HepG2 (cell line): ENCODE results near the gene ALKBH2. TPM values are rescaled to one million over a fixed set of nuclear protein-coding genes. Genes with fewer than 3 reads are reported as not detected.

Experiments used
- AGO1 ChIP-seq: fragments of 200-400 bp; formaldehyde crosslinking; IDR thresholded peaks from 2 replicates; pipeline ENCODE4 v1.6.1; 2017; ENCODE audit warnings: mild to moderate bottlenecking, low read depth, low read length, moderate library complexity; ENCODE audit not compliant: poor library complexity, severe bottlenecking
- ATRX ChIP-seq: sonication (generic); formaldehyde crosslinking; IDR thresholded peaks from 2 replicates; pipeline ENCODE4 v1.4.0; 2020; ENCODE audit warnings: missing genetic modification reagents, borderline replicate concordance
- CHD2 ChIP-seq: IDR thresholded peaks from 2 replicates; pipeline ENCODE4 v1.6.1; 2011; ENCODE audit warnings: low read depth, low read length, improper control_type of control experiment
- CREBL2 ChIP-seq: sonication (generic); formaldehyde crosslinking; IDR thresholded peaks from 2 replicates; pipeline ENCODE4 v1.8.1; 2023; ENCODE audit warnings: missing genetic modification reagents, mild to moderate bottlenecking, borderline replicate concordance
- EEA1 ChIP-seq: sonication (generic); formaldehyde crosslinking; IDR thresholded peaks from 2 replicates; pipeline ENCODE4 v1.5.1; 2020; ENCODE audit warnings: mild to moderate bottlenecking, missing genetic modification reagents, borderline replicate concordance
- ELF1 ChIP-seq: sonication (generic); formaldehyde crosslinking; IDR thresholded peaks from 2 replicates; pipeline ENCODE4 v1.4.0; 2020; ENCODE audit warnings: missing genetic modification reagents
- HNRNPH1 ChIP-seq: fragments of 200-400 bp; formaldehyde crosslinking; optimal IDR thresholded peaks from 2 replicates; pipeline ENCODE3; 2017; ENCODE audit warnings: mild to moderate bottlenecking, low read depth, low read length
- IKZF4 ChIP-seq: sonication (generic); formaldehyde crosslinking; IDR thresholded peaks from 2 replicates; pipeline ENCODE4 v1.5.1; 2020; ENCODE audit warnings: borderline replicate concordance, mild to moderate bottlenecking, low read depth, missing genetic modification reagents; ENCODE audit errors: not compliant biosample characterization
- ISX ChIP-seq: sonication (generic); formaldehyde crosslinking; conservative IDR thresholded peaks from 2 replicates; pipeline ENCODE4 v1.5.0; 2020; ENCODE audit warnings: missing genetic modification reagents
- KDM2A ChIP-seq: sonication (generic); formaldehyde crosslinking; IDR thresholded peaks from 2 replicates; pipeline ENCODE4 v1.4.0; 2020; ENCODE audit warnings: low read depth, missing genetic modification reagents, borderline replicate concordance
- MATR3 ChIP-seq: sonication (generic); formaldehyde crosslinking; IDR thresholded peaks from 2 replicates; pipeline ENCODE4 v1.4.0; 2020; ENCODE audit warnings: missing genetic modification reagents
- MEIS2 ChIP-seq: sonication (generic); formaldehyde crosslinking; IDR thresholded peaks from 2 replicates; pipeline ENCODE4 v1.9.0; 2021; ENCODE audit warnings: mild to moderate bottlenecking, missing genetic modification reagents
- NFYC ChIP-seq: IDR thresholded peaks from 2 replicates; pipeline ENCODE4 v1.6.1; 2016; ENCODE audit warnings: missing genetic modification reagents, missing compliant biosample characterization
- PATZ1 ChIP-seq: sonication (generic); formaldehyde crosslinking; IDR thresholded peaks from 2 replicates; pipeline ENCODE4 v1.4.0; 2020; ENCODE audit warnings: missing genetic modification reagents
- PBX2 ChIP-seq: IDR thresholded peaks from 2 replicates; pipeline ENCODE4 v1.6.1; 2016; ENCODE audit warnings: control low read depth
- POLR2AphosphoS5 ChIP-seq: IDR thresholded peaks from 2 replicates; pipeline ENCODE4 v1.6.1; 2012; ENCODE audit warnings: low read depth, low read length
- SOX13 ChIP-seq, 3 experiments: fragments of 450-650 bp in 1 of 3; sonication (generic) in 1 of 3; formaldehyde crosslinking in 1 of 3; IDR thresholded peaks in 2 of 3; conservative IDR thresholded peaks in 1 of 3; 2 replicates each; pipeline versions ENCODE4 v1.5.0 to v1.6.1; 2016 to 2020; ENCODE audit warnings: antibody characterized with exemption in 1 of 3, mild to moderate bottlenecking in 1 of 3, missing compliant biosample characterization in 1 of 3, missing genetic modification reagents in 1 of 3, moderate library complexity in 1 of 3
- TARDBP ChIP-seq: sonication (generic); formaldehyde crosslinking; IDR thresholded peaks from 2 replicates; pipeline ENCODE4 v1.8.0; 2022; ENCODE audit warnings: mild to moderate bottlenecking, missing genetic modification reagents
- ZNF138 ChIP-seq: sonication (generic); formaldehyde crosslinking; IDR thresholded peaks from 2 replicates; pipeline ENCODE4 v1.5.0; 2020; ENCODE audit warnings: mild to moderate bottlenecking, low read depth, missing genetic modification reagents
- ZNF205 ChIP-seq: IDR thresholded peaks from 2 replicates; pipeline ENCODE4 v1.6.1; 2018; ENCODE audit warnings: missing biosample characterization, missing genetic modification reagents
- ZNF44 ChIP-seq: sonication (generic); formaldehyde crosslinking; IDR thresholded peaks from 2 replicates; pipeline ENCODE4 v1.5.1; 2020; ENCODE audit warnings: mild to moderate bottlenecking, missing genetic modification reagents
- ZNF460 ChIP-seq: sonication (generic); formaldehyde crosslinking; IDR thresholded peaks from 2 replicates; pipeline ENCODE4 v1.5.1; 2020; ENCODE audit warnings: missing genetic modification reagents, mild to moderate bottlenecking, borderline replicate concordance
- ZNF616 ChIP-seq: sonication (generic); formaldehyde crosslinking; IDR thresholded peaks from 2 replicates; pipeline ENCODE4 v1.5.0; 2020; ENCODE audit warnings: low read depth, mild to moderate bottlenecking, missing genetic modification reagents
- ZNF644 ChIP-seq: IDR thresholded peaks from 2 replicates; pipeline ENCODE4 v1.6.1; 2016; ENCODE audit warnings: low read depth
- ZNF704 ChIP-seq: sonication (generic); formaldehyde crosslinking; IDR thresholded peaks from 2 replicates; pipeline ENCODE4 v1.8.1; 2023; ENCODE audit warnings: mild to moderate bottlenecking, inconsistent platforms, moderate library complexity, missing genetic modification reagents, borderline replicate concordance
- polyA plus RNA-seq, 8 experiments: library from polyadenylated mRNA; depleted of rRNA in 3 of 8; stranded (reverse) in 7 of 8; unstranded in 1 of 8; fragments of >200 nt; fragmentation: Illumina TruSeq in 4 of 8; extraction: Trizol in 4 of 8; gene quantifications; 2 replicates each; pipeline versions ENCODE4 v1.2.1 to v1.2.3, GENCODE V29; 2011 to 2016; ENCODE audit warnings: low read depth in 4 of 8, missing spikeins in 1 of 8, mixed read lengths in 1 of 8; ENCODE audit not compliant: insufficient read depth in 1 of 8
- total RNA-seq, 5 experiments: library from RNA; depleted of rRNA; stranded (reverse); fragments of >200 nt; fragmentation: Illumina TruSeq; extraction: Trizol; gene quantifications; 2 replicates each; pipeline ENCODE4 v1.2.3, GENCODE V29; 2016; ENCODE audit warnings: low read depth in 1 of 5

The ALKBH2 gene
- total and polyA plus RNA-seq, 2 of the 13 experiments (the other 11 are each of a cell fraction or from before 2014, with no cell fraction given): 21.0 to 40.5 TPM

GRCh38 chr12:109093022-109093918, at the start of gene ALKBH2 (continued):
- peak; percentile 97; the same call in 1 of the 2 replicates for TF ChIP-seq ZNF138 (CRISPR knock-in tag)
- peak; percentile 90 for TF ChIP-seq IKZF4 (CRISPR knock-in tag)
- peak; percentile 90 for TF ChIP-seq ZNF205 (CRISPR knock-in tag)
- no peak for TF ChIP-seq ATRX (CRISPR knock-in tag)
- TF ChIP-seq ZNF616 (CRISPR knock-in tag): peak; percentile 91
- peak; percentile 66 for TF ChIP-seq PATZ1 (CRISPR knock-in tag)
- TF ChIP-seq KDM2A (CRISPR knock-in tag): peak; percentile 98
- TF ChIP-seq PBX2 (CRISPR knock-in tag): no peak
- TF ChIP-seq AGO1: peak; percentile 59
- peak; percentile 96 for TF ChIP-seq TARDBP (CRISPR knock-in tag)
- no peak for TF ChIP-seq ZNF644 (CRISPR knock-in tag)
- TF ChIP-seq NFYC: peak; percentile 60
- peak; percentile 38; the same call in 1 of the 2 replicates for TF ChIP-seq EEA1 (CRISPR knock-in tag)
- peak; percentile 92 for TF ChIP-seq CHD2
- no peak for TF ChIP-seq ISX
- TF ChIP-seq POLR2AphosphoS5: peak; percentile 79
- no peak for TF ChIP-seq MATR3 (CRISPR knock-in tag)
- no peak for TF ChIP-seq SOX13 (IDR thresholded peaks at IDR 0.05)
- TF ChIP-seq SOX13 (CRISPR knock-in tag; conservative IDR thresholded peaks at IDR 0.05 in 1 of 2, IDR thresholded peaks at IDR 0.05 in 1 of 2): peak in 1 of 2 experiments; percentile 66; a peak in 2 of 4 replicates
- no peak for TF ChIP-seq ZNF704 (CRISPR knock-in tag)
- peak; percentile 81 for TF ChIP-seq ELF1 (CRISPR knock-in tag)
- no peak for TF ChIP-seq ZNF460 (CRISPR knock-in tag)
- peak; percentile 94; the same call in 1 of the 2 replicates for TF ChIP-seq CREBL2 (CRISPR knock-in tag)
- no peak; the same call in 1 of the 2 replicates for TF ChIP-seq MEIS2
- TF ChIP-seq HNRNPH1: no peak
- TF ChIP-seq ZNF44: peak; percentile 96; the same call in 1 of the 2 replicates
